WI38 (cell line): ENCODE results near the gene SPTBN4.
A peak's percentile ranks its signal among the peaks of the same experiment; 100 is the strongest.

Source experiments
- H3K4me3 ChIP-seq: 2 replicates; pipeline ENCODE4 v1.5.1; 2011; ENCODE audit warnings: low read depth, mild to moderate bottlenecking, control low read depth, low read length
- CTCF ChIP-seq: IDR thresholded peaks from 2 replicates; pipeline ENCODE4 v1.5.1; 2012; ENCODE audit warnings: low read depth, mild to moderate bottlenecking, control low read depth, low read length

Gene SPTBN4

GRCh38 chr19:40466985-40467734 lies at the start of gene SPTBN4:
SPTBN4 (plus strand) TSS chr19:40467001; CDS start chr19:40472622, 5,621 bp downstream.
- TF ChIP-seq CTCF: no peak
- peak within 1 kb of the TSS; percentile 48 for H3K4me3 ChIP-seq

GRCh38 chr19:40417643-40417981 lies 49.2 kb upstream of the SPTBN4 start:
- TF ChIP-seq CTCF: no peak
- no peak overlapping the region for H3K4me3 ChIP-seq

DNA sequence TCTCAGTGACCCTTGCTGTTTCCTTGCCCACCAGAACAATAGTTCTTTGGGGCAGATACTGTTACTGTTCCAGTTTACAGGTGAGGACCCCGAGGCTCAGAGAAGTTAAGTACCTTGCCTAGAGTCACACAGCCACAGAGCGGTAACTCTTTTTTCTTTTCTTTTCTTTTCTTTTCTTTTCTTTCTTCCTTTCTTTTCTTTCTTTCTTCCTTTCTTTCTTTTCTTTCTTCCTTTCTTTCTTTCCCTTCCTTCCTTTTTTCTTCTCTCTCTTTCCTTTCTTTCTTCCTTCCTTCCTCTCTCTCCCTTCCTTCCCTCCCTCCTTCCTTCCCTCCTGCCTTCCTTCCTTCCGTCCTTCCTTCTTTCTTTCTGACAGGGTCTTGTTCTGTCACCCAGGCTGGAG lies 48.8 kb upstream of the SPTBN4 start:
- no peak overlapping the region for H3K4me3 ChIP-seq
- TF ChIP-seq CTCF: no peak

- H3K4me3 ChIP-seq: no peak overlapping the region
Measured at GRCh38 chr19:40419066-40419612, 47.7 kb upstream of the SPTBN4 start.

DNA sequence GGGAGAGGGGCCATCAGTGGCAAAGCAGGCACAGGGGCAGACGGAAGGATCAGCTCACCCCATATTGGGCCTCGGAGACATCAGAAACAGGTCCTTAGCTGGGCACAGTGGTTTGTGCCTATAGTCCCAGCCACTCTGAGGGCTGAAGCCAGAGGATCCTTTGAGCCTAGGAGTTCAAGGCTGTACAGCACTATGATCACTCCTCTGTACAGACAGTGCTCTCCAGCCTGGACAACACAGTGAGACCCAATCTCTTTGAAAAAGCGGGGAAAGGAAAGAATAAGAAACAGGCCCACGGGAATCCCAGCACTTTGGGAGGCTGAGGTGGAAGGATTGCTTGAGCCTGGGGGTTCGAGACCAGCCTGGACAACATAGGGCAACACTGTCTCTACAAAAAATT lies 47.0 kb upstream of the SPTBN4 start:
- TF ChIP-seq CTCF: no peak
- H3K4me3 ChIP-seq: no peak overlapping the region

More at GRCh38 chr19:40419066-40419612, 47.7 kb upstream of the SPTBN4 start:
- TF ChIP-seq CTCF: no peak

GRCh38 chr19:40420451-40420765 lies 46.4 kb upstream of the SPTBN4 start:
- no peak for TF ChIP-seq CTCF
- peak overlapping the region; percentile 57 for H3K4me3 ChIP-seq

DNA sequence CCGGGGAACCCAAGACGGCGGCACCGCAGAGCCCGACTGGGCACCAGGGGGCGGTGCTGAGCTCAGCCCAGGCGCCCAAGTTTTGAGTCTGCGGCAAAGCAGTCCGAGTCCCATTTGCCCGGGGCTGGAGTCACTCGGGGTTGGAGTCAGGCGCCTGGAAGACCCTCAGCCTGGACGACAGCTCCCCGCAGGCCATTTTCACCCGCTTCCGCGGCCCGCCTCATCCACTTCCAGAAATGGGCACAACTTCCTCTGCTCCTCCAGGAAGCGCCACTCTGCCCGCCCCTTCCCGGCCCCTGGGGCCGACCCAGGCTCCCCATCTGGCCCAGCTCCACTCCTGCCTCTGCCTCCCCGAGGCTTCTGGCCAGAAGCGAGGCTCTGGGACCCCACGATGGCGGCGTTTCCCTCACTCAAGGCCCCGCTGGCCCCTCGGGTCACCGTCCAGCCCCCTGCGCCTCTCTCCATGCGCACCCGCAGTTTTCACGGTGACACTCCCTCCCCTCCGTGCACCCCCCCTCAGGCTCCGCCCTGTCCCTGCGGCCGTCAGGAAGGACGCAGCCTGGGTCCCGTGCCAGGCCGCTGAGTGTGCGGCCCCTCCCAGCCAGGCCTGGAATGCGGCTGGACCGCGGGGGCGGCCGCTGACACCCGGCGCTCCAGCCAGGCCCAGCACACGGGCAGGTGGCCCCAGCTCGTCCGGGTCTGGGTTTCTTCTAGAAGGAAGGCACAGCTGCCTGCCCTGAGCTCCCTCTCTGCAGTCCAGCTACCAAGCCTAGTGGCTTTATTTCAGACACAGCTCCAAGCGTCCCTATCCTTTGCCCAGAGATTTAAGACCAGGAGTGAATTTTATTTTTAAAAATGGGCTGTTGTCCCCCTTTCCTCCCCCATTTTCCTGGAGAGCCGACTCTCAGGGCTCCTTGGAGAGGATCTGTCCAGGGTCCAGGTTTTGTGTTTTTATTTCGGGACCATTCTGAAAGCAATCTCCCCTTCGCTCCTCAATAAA lies 45.7 kb upstream of the SPTBN4 start:
- peak; percentile 93 for TF ChIP-seq CTCF
- H3K4me3 ChIP-seq: peak overlapping the region; percentile 57
